GM12878 (cell line): ENCODE measurements around the gene TSC22D1. TPM values are rescaled to one million over a fixed set of nuclear protein-coding genes. Genes with fewer than 3 reads are reported as not detected.

ENCODE experiments used
- ATAC-seq: fragments of 200-7000 bp; cut with Tn5 transposase; 3 replicates; pipeline ENCODE4 v1.9.1; 2020; ENCODE audit warnings: mild to moderate bottlenecking, moderate library complexity
- BruUV-seq: library from RNA; stranded (reverse); fragments of 400-500 nt; replicated peaks from 2 replicates; lab custom pipeline; 2021; lab: Mats Ljungman, UMichigan
- CTCF ChIA-PET: fragments of 300-600 bp; sonication (Branson Sonifier 250); formaldehyde crosslinking; extraction: SDS; loops from one replicate; lab custom pipeline; 2021; ENCODE audit warnings: inconsistent platforms; lab: Yijun Ruan, JAX
- POLR2A ChIA-PET: fragments of 350-600 bp; formaldehyde crosslinking; extraction: SDS; loops from one replicate; lab custom pipeline; 2021; ENCODE audit warnings: inconsistent platforms; lab: Charles Lee
- RAD21 ChIA-PET: fragments of 300-600 bp; sonication (Branson Sonifier 250); formaldehyde crosslinking; loops from one replicate; lab custom pipeline; 2023; ENCODE audit warnings: antibody characterized with exemption; ENCODE audit not compliant: unreplicated experiment; lab: Charles Lee
- SMC1A ChIA-PET: fragments of 300-600 bp; sonication (Branson Sonifier 250); formaldehyde crosslinking; loops from one replicate; lab custom pipeline; 2023; ENCODE audit not compliant: unreplicated experiment, uncharacterized antibody; lab: Charles Lee
- DNase-seq: peaks from one replicate; pipeline ENCODE4 v3.0.0-alpha.2; 2011; ENCODE audit warnings: low read depth, low spot score
- FAIRE-seq: peaks from 3 replicates; lab custom pipeline; 2011; peaks lifted over from hg19 to GRCh38; lab: Jason Lieb, UNC
- H2AFZ ChIP-seq: 2 replicates; pipeline ENCODE4 v1.6.0; 2011; ENCODE audit warnings: low read depth, low read length, control low read depth; ENCODE audit not compliant: control insufficient read depth
- H3K27ac ChIP-seq: 2 replicates; pipeline ENCODE4 v1.5.1; 2011; ENCODE audit warnings: control low read depth; ENCODE audit not compliant: control insufficient read depth, insufficient read depth
- H3K27me3 ChIP-seq, 2 experiments: replicated peaks in 1 of 2; 2 replicates each; pipeline versions ENCODE4 v1.6.0 to v1.6.1; 2011; ENCODE audit warnings: low read length in 1 of 2; ENCODE audit not compliant: control insufficient read depth in 2 of 2, insufficient read depth in 2 of 2
- H3K36me3 ChIP-seq, 2 experiments: 2 replicates each; pipeline ENCODE4 v1.5.1; 2011; ENCODE audit warnings: low read length in 1 of 2; ENCODE audit not compliant: control insufficient read depth in 2 of 2, insufficient read depth in 2 of 2
- H3K4me1 ChIP-seq: 2 replicates; pipeline ENCODE4 v1.6.1; 2011; ENCODE audit warnings: mild to moderate bottlenecking, low read length, moderate library complexity, mixed read lengths; ENCODE audit not compliant: control insufficient read depth, insufficient read depth
- H3K4me2 ChIP-seq: 2 replicates; pipeline ENCODE4 v1.6.0; 2011; ENCODE audit warnings: control low read depth; ENCODE audit not compliant: control insufficient read depth, insufficient read depth
- H3K4me3 ChIP-seq: fragments of 200-600 bp; sonication (generic); 2 replicates; pipeline ENCODE4 v1.5.1; 2016
- H3K79me2 ChIP-seq: 2 replicates; pipeline ENCODE4 v1.6.0; 2011; ENCODE audit warnings: low read length; ENCODE audit not compliant: control insufficient read depth, insufficient read depth
- H3K9ac ChIP-seq: 2 replicates; pipeline ENCODE4 v1.8.0; 2011; ENCODE audit warnings: low read length, control low read depth, mixed read lengths; ENCODE audit not compliant: control insufficient read depth, insufficient read depth
- H3K9me3 ChIP-seq: replicated peaks from 3 replicates; pipeline ENCODE4 v1.5.1; 2011; ENCODE audit warnings: mild to moderate bottlenecking, low read length; ENCODE audit not compliant: control insufficient read depth, insufficient read depth
- H4K20me1 ChIP-seq: 2 replicates; pipeline ENCODE4 v1.6.0; 2011; ENCODE audit not compliant: control insufficient read depth, insufficient read depth
- ATF7 ChIP-seq: fragments of 450-650 bp; IDR thresholded peaks from 2 replicates; pipeline ENCODE4 v1.6.1; 2016; ENCODE audit warnings: low read depth, mild to moderate bottlenecking
- GATAD2B ChIP-seq: fragments of 450-650 bp; conservative IDR thresholded peaks from 2 replicates; pipeline ENCODE4 v1.6.1; 2017; ENCODE audit warnings: low read depth, mild to moderate bottlenecking, moderate library complexity
- MYC ChIP-seq: IDR thresholded peaks from 2 replicates; pipeline ENCODE4 v1.6.1; 2011; ENCODE audit warnings: mild to moderate bottlenecking, low read length, moderate library complexity, inconsistent platforms; ENCODE audit not compliant: insufficient read depth, insufficient replicate concordance, insufficient read length, severe bottlenecking
- RELB ChIP-seq: fragments of 450-650 bp; IDR thresholded peaks from 2 replicates; pipeline ENCODE4 v1.6.1; 2017; ENCODE audit warnings: low read depth, mild to moderate bottlenecking, moderate library complexity
- SIX5 ChIP-seq: IDR thresholded peaks from 2 replicates; pipeline ENCODE4 v1.6.1; 2011; ENCODE audit warnings: mild to moderate bottlenecking, low read depth, low read length, moderate library complexity; ENCODE audit not compliant: severe bottlenecking
- SP1 ChIP-seq: IDR thresholded peaks from one replicate; pipeline ENCODE4 v1.6.1; 2011; ENCODE audit warnings: low read depth, low read length
- TAF1 ChIP-seq: IDR thresholded peaks from 2 replicates; pipeline ENCODE4 v1.6.1; 2011; ENCODE audit warnings: mild to moderate bottlenecking, low read depth, low read length, borderline replicate concordance
- TCF12 ChIP-seq: IDR thresholded peaks from 2 replicates; pipeline ENCODE4 v1.6.1; 2011; ENCODE audit warnings: low read depth, mild to moderate bottlenecking, low read length
- ZNF24 ChIP-seq: fragments of 450-650 bp; IDR thresholded peaks from 2 replicates; pipeline ENCODE4 v1.6.1; 2017; ENCODE audit warnings: antibody characterized with exemption, mild to moderate bottlenecking
- WGBS: methylation state at CpG from one replicate; pipeline ENCODE4 v1.1.6; 2016; ENCODE audit warnings: low lambda C conversion rate; ENCODE audit not compliant: insufficient replicate concordance, insufficient coverage; ENCODE audit errors: missing lambda C conversion rate; 5-methylcytosine and 5-hydroxymethylcytosine counted together
- in situ Hi-C: fragments of 300-500 bp; cut with MboI; formaldehyde crosslinking; loops from 9 replicates; pipeline ENCODE4 v1.14.3; 2018; ENCODE audit warnings: mixed read lengths
- intact Hi-C: fragments of 100-400 bp; cut with micrococcal nuclease; formaldehyde crosslinking; loops from one replicate; pipeline ENCODE4 v1.14.2; 2022; ENCODE audit not compliant: unreplicated experiment
- polyA plus RNA-seq, 11 experiments: library from polyadenylated mRNA; depleted of rRNA in 4 of 11; unstranded in 6 of 11; stranded (reverse) in 5 of 11; fragments of >200 nt; fragmentation: Nextera tagmentation in 4 of 11; fragmentation: Illumina TruSeq in 1 of 11; extraction: Ambion mirVana in 4 of 11; extraction: Trizol in 1 of 11; gene quantifications; 1 replicate in 1 of 11; 2 replicates in 10 of 11; pipeline versions ENCODE4 v1.2.1 to v1.2.3, GENCODE V29; 2011 to 2016; ENCODE audit warnings: inconsistent platforms in 2 of 11, missing spikeins in 2 of 11, low read depth in 1 of 11
- total RNA-seq, 4 experiments: library from RNA; depleted of rRNA in 3 of 4; stranded (reverse); fragments of >200 nt in 3 of 4; fragmentation: Illumina TruSeq in 1 of 4; extraction: Trizol in 1 of 4; gene quantifications; 2 replicates each; pipeline versions ENCODE4 v1.2.1 to v1.2.3, GENCODE V29; 2013 to 2021
- TF ChIP-seq, protein P1 (sequence below): fragments of 450-650 bp; conservative IDR thresholded peaks from 2 replicates; pipeline ENCODE4 v1.6.1; 2017; ENCODE audit warnings: mild to moderate bottlenecking, moderate library complexity
- TF ChIP-seq, protein P2 (sequence below): fragments of 450-650 bp; formaldehyde crosslinking; IDR thresholded peaks from 2 replicates; pipeline ENCODE4 v1.4.0; 2022; ENCODE audit warnings: mild to moderate bottlenecking, moderate library complexity
- TF ChIP-seq, protein P3 (sequence below): IDR thresholded peaks from 2 replicates; pipeline ENCODE4 v1.6.1; 2011; ENCODE audit warnings: borderline replicate concordance, low read depth, mild to moderate bottlenecking, moderate library complexity, low read length; ENCODE audit not compliant: insufficient read depth, poor library complexity, severe bottlenecking

Gene TSC22D1
- total and polyA plus RNA-seq, 10 of the 15 experiments (the other 5 are each of a cell fraction or from before 2014, with no cell fraction given): 0.37 to 15.7 (median 7.5) TPM

DNA sequence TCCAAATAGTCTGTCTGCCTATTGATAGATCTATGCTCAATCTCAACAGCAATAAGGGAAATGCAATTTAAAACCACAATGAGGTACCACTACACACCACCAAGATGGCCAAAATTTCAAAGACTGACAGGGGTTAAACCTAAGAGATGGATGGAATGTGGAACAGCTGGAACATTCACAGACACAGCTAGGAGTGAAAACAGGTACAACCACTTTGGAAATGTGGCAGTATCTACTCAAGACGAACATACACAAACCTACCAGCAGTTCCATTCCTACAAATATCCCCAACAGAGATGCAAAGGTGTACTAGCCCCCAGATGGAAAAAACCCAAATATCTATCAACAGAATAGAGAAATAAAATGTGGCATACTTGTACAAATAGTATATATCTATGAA, 86.4 kb downstream of the TSC22D1 start:
- Histone ChIP-seq H3K36me3 (no peaks in the 10 kb centered on the region), H3K27me3 (no peaks in the 10 kb centered on the region), H3K4me1 (no peaks in the 10 kb centered on the region; the same call in 1 of the 2 replicates), H4K20me1 (no peaks in the 10 kb centered on the region), H3K27ac (no peak overlapping the region), H3K9me3 (peaks cover under 1% of the 10 kb centered on the region; the same call in 2 of the 3 replicates), H3K79me2 (no peaks in the 10 kb centered on the region), H2AFZ (no peak overlapping the region), H3K4me2 (no peak overlapping the region), H3K9ac (no peak overlapping the region), H3K4me3 (no peak overlapping the region)
- CTCF ChIA-PET: interaction anchor here (0.6 kb wide), 2 partner anchors 13 to 405 kb away, joined by 5 read pairs; no protein-coding TSS in a partner anchor
- in situ Hi-C loops (loop anchor here (10.0 to 25.0 kb wide), 2 partner anchors 485 to 823 kb away; no protein-coding TSS in a partner anchor), intact Hi-C loops (loop anchor here (5.0 to 10.0 kb wide), 3 partner anchors 165 to 818 kb away; no protein-coding TSS in a partner anchor)
- WGBS: 33% methylated on average over 1 of the region's 1 CpG
- SMC1A ChIA-PET: no interaction called here
- POLR2A ChIA-PET: no interaction called here
- FAIRE-seq: no peak
- RAD21 ChIA-PET: no interaction called here
- no peak for TF ChIP-seq RELB
- TF ChIP-seq TAF1: no peak
- no peak for TF ChIP-seq MYC
- no peak for TF ChIP-seq SP1
- no peak for TF ChIP-seq GATAD2B
- TF ChIP-seq ATF7: no peak
- TF ChIP-seq, protein P1, sequence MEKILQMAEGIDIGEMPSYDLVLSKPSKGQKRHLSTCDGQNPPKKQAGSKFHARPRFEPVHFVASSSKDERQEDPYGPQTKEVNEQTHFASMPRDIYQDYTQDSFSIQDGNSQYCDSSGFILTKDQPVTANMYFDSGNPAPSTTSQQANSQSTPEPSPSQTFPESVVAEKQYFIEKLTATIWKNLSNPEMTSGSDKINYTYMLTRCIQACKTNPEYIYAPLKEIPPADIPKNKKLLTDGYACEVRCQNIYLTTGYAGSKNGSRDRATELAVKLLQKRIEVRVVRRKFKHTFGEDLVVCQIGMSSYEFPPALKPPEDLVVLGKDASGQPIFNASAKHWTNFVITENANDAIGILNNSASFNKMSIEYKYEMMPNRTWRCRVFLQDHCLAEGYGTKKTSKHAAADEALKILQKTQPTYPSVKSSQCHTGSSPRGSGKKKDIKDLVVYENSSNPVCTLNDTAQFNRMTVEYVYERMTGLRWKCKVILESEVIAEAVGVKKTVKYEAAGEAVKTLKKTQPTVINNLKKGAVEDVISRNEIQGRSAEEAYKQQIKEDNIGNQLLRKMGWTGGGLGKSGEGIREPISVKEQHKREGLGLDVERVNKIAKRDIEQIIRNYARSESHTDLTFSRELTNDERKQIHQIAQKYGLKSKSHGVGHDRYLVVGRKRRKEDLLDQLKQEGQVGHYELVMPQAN: no peak
- no peak for TF ChIP-seq TCF12
- TF ChIP-seq, protein P2, sequence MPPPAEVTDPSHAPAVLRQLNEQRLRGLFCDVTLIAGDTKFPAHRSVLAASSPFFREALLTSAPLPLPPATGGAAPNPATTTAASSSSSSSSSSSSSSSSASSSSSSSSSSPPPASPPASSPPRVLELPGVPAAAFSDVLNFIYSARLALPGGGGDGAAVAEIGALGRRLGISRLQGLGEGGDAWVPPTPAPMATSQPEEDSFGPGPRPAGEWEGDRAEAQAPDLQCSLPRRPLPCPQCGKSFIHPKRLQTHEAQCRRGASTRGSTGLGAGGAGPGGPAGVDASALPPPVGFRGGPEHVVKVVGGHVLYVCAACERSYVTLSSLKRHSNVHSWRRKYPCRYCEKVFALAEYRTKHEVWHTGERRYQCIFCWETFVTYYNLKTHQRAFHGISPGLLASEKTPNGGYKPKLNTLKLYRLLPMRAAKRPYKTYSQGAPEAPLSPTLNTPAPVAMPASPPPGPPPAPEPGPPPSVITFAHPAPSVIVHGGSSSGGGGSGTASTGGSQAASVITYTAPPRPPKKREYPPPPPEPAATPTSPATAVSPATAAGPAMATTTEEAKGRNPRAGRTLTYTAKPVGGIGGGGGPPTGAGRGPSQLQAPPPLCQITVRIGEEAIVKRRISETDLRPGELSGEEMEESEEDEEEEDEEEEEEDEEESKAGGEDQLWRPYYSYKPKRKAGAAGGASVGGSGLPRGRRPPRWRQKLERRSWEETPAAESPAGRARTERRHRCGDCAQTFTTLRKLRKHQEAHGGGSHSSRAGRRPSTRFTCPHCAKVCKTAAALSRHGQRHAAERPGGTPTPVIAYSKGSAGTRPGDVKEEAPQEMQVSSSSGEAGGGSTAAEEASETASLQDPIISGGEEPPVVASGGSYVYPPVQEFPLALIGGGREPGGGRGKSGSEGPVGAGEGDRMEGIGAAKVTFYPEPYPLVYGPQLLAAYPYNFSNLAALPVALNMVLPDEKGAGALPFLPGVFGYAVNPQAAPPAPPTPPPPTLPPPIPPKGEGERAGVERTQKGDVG (CRISPR knock-in tag): no peak
- TF ChIP-seq, protein P3, sequence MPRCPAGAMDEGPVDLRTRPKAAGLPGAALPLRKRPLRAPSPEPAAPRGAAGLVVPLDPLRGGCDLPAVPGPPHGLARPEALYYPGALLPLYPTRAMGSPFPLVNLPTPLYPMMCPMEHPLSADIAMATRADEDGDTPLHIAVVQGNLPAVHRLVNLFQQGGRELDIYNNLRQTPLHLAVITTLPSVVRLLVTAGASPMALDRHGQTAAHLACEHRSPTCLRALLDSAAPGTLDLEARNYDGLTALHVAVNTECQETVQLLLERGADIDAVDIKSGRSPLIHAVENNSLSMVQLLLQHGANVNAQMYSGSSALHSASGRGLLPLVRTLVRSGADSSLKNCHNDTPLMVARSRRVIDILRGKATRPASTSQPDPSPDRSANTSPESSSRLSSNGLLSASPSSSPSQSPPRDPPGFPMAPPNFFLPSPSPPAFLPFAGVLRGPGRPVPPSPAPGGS: no peak
- no peak for TF ChIP-seq SIX5
- no peak for TF ChIP-seq ZNF24
- ATAC-seq: no peak
- no TSS peak for BruUV-seq
- no peak for DNase-seq
